ENCODE data around the gene PRM3. TPM values are rescaled to one million over a fixed set of nuclear protein-coding genes. Genes with fewer than 3 reads are reported as not detected.

PRM3 gene

Small RNAs within 50 kb of the gene (small RNA-seq; reads per million reads assigned to genes)
- gene MIR548H2 (ENCODE audit: low read depth) = not detected
- gene RF00019 (ENCODE audit: low read depth) = not detected
- not detected for gene RF00554 (ENCODE audit: low read depth)

Measured in mesenchymal stem cell (in vitro differentiated cells and primary cell).